COR-L47 (cell line): ENCODE data around the gene TTLL3.
"Not testable (repeated sequence)": the region's sequence is repeated elsewhere in the genome, so short reads cannot be mapped to it uniquely, and the experiment has no call there.

ENCODE experiments used
- DNase-seq: peaks from one replicate; lab custom pipeline; 2025; lab: John Stamatoyannopoulos, UW

TTLL3 gene

GRCh38 chr3:9866639-9867038 lies 56.6 kb downstream of the TTLL3 start:
- DNase-seq: no peak

DNA sequence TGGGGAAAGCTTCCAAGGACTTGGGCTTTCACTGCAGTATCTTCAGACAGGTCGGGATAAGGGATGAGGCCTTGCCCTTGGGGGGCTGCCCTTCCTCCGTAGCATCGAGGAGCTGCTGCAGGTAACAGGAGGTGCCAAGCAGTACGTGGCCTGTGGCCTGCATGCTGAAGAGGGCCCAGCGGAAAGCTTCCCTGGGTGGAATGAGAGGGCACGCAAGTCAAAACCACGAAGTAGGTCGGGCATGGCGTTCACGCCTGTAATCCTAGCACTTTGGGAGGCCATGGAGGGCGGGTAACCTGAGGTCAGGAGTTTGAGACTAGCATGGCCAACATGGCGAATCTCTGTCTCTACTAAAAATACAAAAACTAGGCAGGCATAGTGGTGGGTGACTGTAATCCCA lies 57.0 kb downstream of the TTLL3 start:
- no peak for DNase-seq

GRCh38 chr3:9869955-9870354 lies 59.9 kb downstream of the TTLL3 start:
- no peak for DNase-seq

DNA sequence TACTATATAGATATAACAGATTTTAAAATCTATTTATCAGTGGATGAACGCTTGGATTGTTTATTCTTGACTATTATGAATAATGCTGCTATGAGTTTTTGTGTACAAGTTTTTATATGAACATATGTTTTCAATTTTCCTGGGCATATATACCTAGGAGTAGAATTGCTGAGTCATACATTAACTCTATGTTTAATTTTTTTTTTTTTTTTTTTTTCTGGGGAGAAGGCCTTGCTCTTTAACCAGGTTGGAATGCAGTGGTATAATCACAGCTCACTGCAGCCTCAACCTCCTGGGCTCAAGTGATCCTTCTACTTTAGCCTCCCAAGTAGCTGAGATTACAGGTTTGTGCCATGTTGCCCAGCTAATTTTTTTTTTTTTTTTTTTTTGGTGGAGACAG lies 60.9 kb downstream of the TTLL3 start:
- DNase-seq: no peak

GRCh38 chr3:9872067-9872466 lies 62.0 kb downstream of the TTLL3 start:
- DNase-seq: not testable (repeated sequence)

DNA sequence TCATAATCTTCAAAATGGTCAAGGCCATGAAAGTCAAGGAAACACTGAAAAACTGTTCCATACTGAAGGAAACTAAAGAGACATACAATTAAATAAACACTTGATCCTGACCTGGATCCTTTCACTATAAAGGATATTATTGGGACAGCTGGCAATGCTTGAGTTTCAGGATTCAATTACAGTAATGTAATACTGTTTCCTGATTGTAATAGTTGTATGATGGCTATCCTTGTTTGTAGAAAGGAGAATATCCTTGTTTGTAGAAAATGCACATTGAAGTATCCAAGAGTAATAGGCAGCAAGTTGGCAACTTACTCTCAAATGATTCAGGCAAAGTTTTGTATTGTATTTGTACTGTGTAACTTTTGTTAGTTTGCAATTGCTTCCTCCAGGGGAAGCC lies 65.4 kb downstream of the TTLL3 start:
- DNase-seq: no peak

DNA sequence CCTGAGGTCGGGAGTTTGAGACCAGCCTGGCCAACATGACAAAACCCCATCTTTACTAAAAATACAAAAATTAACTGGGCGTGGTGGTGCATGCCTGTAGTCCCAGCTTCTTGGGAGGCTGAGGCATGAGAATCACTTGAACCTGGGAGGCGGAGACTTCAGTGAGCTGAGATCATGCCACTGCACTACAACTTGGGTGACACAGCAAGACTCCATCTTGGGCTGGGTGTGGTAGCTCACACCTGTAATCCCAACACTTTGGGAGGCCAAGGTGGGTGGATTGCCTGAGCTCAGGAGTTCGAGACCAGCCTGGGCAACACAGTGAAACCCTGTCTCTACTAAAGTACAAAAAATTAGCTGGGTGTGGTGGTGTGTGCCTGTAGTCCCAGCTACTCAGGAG lies 66.2 kb downstream of the TTLL3 start:
- not testable (repeated sequence) for DNase-seq

- DNase-seq: no peak
Measured at GRCh38 chr3:9876991-9877390, 66.9 kb downstream of the TTLL3 start.

DNA sequence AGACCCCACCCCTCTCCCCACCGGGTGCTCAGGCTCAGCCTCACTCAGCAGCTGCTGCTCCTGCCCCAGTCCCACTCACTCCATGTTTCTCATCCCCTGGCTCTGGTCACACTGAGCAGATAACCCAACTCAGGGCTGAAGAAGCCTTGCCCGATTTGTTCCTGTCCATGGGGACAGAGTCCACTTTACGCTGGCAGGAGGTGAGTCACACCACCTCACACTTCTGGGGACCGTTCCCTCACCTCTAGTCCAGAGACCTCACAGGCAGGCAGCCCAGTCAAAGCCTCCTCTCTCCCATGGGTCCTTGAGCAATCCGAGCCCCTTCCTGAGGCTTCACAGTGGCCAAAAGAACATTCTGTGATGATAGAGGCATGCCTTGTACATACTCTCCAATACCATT lies 68.6 kb downstream of the TTLL3 start:
- DNase-seq: no peak

GRCh38 chr3:9879830-9880549 lies 69.9 kb downstream of the TTLL3 start, which contains the start of gene CIDEC:
CIDEC (minus strand) TSS chr3:9880253; CDS start chr3:9878486, 1,767 bp downstream.
- no peak for DNase-seq

DNA sequence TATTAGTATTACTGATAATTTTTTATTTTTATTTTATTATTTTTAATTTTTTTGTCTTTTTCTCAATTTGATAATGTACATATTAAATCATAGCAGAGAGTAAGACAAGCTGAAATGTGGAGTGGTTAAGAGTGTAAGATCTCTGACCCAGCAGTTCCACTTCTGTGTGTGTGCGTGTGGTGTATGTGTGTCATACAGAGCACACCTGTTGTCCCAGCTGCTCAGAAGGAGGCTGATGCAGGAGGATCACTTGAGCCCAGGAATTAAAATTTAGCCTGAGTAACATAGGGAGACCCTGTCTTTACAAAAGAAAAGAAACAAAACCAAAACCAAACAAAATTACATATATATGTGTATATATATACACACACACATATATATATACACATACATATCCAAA lies 71.4 kb downstream of the TTLL3 start:
- no peak for DNase-seq

- no peak for DNase-seq
Measured at GRCh38 chr3:9883706-9884554, 73.9 kb downstream of the TTLL3 start.

- no peak for DNase-seq
Measured at GRCh38 chr3:9884555-9885165, 74.6 kb downstream of the TTLL3 start.
